Esophagus squamous epithelium (tissue), 4 donors: ENCODE measurements around the gene BPIFB3.

Experiments
- CTCF ChIP-seq, 6 experiments: fragments of 450-650 bp in 4 of 6; fragments of 200-600 bp in 2 of 6; sonication (generic) in 2 of 6; IDR thresholded peaks; one replicate each; pipeline ENCODE4 v1.5.1; 2016 to 2019; ENCODE audit warnings: antibody characterized with exemption in 6 of 6, mild to moderate bottlenecking in 4 of 6, moderate library complexity in 4 of 6
- POLR2A ChIP-seq, 4 donors: fragments of 450-650 bp; IDR thresholded peaks; one replicate each; pipeline ENCODE4 v1.6.1; 2017; ENCODE audit warnings: antibody characterized with exemption in 4 of 4, mild to moderate bottlenecking in 4 of 4, moderate library complexity in 3 of 4

GRCh38 chr20:33059136-33059535 lies 5.4 kb downstream of the BPIFB3 start:
- TF ChIP-seq POLR2A (IDR thresholded peaks at IDR 0.05) (no peak), CTCF (IDR thresholded peaks at IDR 0.05) (no peak)
